ENCODE measurements around the gene FGG.

Gene FGG

DNA sequence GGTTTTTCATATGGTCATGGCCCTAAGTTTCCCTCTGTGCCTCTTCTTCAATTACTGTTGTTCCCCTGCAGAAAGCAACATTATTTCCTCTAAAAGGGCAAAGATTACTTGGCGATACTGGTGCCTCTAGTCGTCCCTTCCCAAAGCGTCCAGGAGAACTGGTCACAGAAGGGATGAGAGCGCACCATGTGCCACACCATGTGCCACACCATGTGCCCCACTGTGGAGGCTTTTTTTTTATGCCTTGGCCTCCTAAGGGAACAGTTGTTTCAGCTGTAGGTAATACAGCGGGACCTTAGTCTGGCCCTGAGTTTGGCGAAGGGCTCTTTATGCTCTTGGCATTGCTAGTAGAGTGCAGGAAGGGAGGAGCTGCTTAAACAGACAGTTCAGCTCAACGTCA lies 11.5 kb upstream of the FGG start:
- Histone ChIP-seq H3K27me3 (ENCODE audit: control insufficient read depth, insufficient read depth, low read length) (peaks cover 35% of the 10 kb centered on the region), H3K36me3 (ENCODE audit: control insufficient read depth, insufficient read depth, low read length) (no peaks in the 10 kb centered on the region), H3K9ac (ENCODE audit: low read depth, low read length) (no peak overlapping the region), H3K4me3 (ENCODE audit: low read depth, low read length) (no peak overlapping the region), H3K9me3 (ENCODE audit: control insufficient read depth, insufficient read depth, low read length) (no peaks in the 10 kb centered on the region), H3K4me1 (ENCODE audit: control insufficient read depth, insufficient read depth, low read length) (no peaks in the 10 kb centered on the region)

DNA sequence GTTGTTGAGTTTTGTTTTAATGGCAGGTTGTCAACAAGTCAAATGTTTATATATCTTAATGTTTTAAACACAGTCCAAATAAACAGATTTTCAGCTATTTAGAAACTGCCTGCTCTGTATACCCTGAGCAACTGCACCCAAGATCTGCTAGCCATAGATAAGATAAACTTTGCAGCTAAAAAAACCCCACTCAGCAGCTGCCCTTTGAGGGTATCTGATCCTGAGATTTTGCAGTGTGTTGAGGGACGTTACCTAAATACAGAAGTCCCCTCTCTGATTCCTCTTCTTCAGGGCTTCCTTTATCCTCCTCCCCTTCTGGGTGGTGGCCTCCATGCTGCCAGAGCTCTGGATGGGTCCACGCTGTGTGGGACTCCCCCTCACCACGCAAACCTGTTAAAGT lies 11.0 kb upstream of the FGG start:
- H3K27me3 ChIP-seq (ENCODE audit: control insufficient read depth, insufficient read depth, low read length), result peaks cover 29% of the 10 kb centered on the region
- H3K4me1 ChIP-seq (ENCODE audit: control insufficient read depth, insufficient read depth, low read length), result no peaks in the 10 kb centered on the region
- H3K9me3 ChIP-seq (ENCODE audit: control insufficient read depth, insufficient read depth, low read length), result no peaks in the 10 kb centered on the region
- no peak overlapping the region for H3K4me3 ChIP-seq (ENCODE audit: low read depth, low read length)
- no peak overlapping the region for H3K9ac ChIP-seq (ENCODE audit: low read depth, low read length)
- H3K36me3 ChIP-seq (ENCODE audit: control insufficient read depth, insufficient read depth, low read length), result no peaks in the 10 kb centered on the region

DNA sequence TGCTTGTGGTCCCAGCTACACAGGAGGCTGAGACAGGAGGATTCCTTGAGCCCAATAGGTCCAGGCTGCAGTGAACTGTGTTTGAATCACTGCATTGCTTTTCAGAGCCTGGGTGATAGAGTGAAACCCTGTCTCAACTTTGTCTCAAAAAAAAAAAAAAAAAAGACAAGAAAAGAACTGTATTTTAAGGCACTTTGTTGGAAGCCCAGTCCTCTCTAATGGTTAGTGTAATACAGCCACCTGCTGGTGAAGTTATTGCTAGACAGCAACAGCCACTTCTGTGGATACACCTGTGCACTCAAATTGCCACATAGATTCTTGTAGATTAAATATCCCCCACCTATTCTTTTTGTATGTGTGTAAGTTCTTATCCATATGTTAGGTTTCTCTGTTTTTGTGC lies 10.1 kb upstream of the FGG start:
- Histone ChIP-seq H3K27me3 (ENCODE audit: control insufficient read depth, insufficient read depth, low read length) (peaks cover 21% of the 10 kb centered on the region), H3K9ac (ENCODE audit: low read depth, low read length) (no peak overlapping the region), H3K4me3 (ENCODE audit: low read depth, low read length) (no peak overlapping the region), H3K4me1 (ENCODE audit: control insufficient read depth, insufficient read depth, low read length) (no peaks in the 10 kb centered on the region), H3K36me3 (ENCODE audit: control insufficient read depth, insufficient read depth, low read length) (no peaks in the 10 kb centered on the region), H3K9me3 (ENCODE audit: control insufficient read depth, insufficient read depth, low read length) (no peaks in the 10 kb centered on the region)

DNA sequence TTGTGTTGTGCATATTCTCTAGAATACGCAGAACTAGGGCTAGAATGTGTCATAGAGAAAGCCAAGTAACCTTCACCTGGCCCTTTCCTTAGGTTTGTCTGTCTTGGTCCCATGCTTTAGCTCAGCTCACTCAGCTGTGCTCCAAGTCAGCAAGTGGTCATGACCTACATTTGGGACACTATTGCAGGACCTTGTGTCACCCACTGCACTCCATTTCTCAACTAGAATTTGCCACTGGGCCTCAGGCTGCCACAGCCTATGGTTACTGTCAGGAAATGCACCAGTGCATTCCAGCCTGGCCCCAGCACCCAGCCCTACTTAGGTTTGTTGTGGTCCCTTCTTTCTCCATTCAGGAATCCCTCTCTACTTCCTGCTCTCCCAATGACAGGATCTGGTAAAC lies 7.7 kb upstream of the FGG start:
- no peak overlapping the region for H3K4me3 ChIP-seq (ENCODE audit: low read depth, low read length)
- no peak overlapping the region for H3K9ac ChIP-seq (ENCODE audit: low read depth, low read length)
- no peaks in the 10 kb centered on the region for H3K4me1 ChIP-seq (ENCODE audit: control insufficient read depth, insufficient read depth, low read length)
- H3K36me3 ChIP-seq (ENCODE audit: control insufficient read depth, insufficient read depth, low read length), result no peaks in the 10 kb centered on the region
- H3K27me3 ChIP-seq (ENCODE audit: control insufficient read depth, insufficient read depth, low read length), result no peaks in the 10 kb centered on the region
- no peaks in the 10 kb centered on the region for H3K9me3 ChIP-seq (ENCODE audit: control insufficient read depth, insufficient read depth, low read length)

DNA sequence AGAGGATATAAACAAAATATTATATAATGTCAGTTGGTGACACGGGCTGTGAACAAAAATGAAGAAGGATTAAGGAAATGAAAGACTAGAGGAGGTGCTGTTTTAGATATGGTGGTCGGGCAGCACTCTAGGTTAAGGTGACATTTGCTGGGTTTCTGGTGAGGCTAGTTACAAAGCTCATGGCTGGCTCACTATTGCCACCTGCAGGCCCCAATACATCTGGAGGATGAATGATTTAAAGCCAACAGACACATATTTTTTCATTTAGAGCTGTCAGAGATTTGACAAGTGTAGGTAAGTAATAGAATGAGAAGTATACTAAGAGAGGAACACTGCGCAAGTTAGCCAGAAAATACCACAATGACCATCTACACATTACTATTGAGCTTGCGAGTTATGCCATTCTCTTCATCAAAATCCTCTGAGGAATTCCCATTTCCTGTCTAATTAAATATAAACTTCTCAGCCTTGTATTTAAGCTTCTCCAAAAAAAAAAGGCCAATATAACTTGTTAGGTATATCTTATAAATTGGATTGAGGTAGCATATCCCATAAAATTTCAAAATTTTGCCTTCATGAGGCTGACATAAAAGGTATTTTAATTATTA lies 6.4 kb upstream of the FGG start:
- Histone ChIP-seq H3K27me3 (ENCODE audit: control insufficient read depth, insufficient read depth, low read length) (no peaks in the 10 kb centered on the region), H3K9me3 (ENCODE audit: control insufficient read depth, insufficient read depth, low read length) (no peaks in the 10 kb centered on the region), H3K9ac (ENCODE audit: low read depth, low read length) (no peak overlapping the region), H3K4me3 (ENCODE audit: low read depth, low read length) (no peak overlapping the region), H3K4me1 (ENCODE audit: control insufficient read depth, insufficient read depth, low read length) (no peaks in the 10 kb centered on the region), H3K36me3 (ENCODE audit: control insufficient read depth, insufficient read depth, low read length) (no peaks in the 10 kb centered on the region)

DNA sequence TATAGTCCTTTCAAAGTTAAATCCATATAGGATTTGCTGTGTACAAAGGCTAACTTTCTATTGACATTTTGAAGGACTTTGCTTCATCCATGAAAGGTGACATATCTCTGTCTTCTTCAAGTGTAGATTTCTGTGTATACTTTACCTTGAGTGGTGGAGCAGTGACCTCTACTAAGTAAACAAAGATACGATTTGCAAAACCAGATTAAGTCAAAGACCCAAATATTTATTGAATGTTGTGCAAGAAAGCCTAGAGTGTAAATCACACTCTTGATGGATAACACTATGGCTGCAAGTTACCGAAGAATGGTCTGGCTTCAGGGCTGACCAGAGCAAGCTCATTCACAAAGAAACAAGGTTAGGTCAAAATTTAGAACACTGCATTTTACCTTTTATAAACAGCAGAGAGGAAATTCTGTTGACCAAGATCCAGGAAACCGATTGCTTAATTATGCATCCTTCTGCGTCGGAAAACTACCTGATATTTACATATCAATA lies 5.4 kb upstream of the FGG start:
- Histone ChIP-seq H3K27me3 (ENCODE audit: control insufficient read depth, insufficient read depth, low read length) (no peaks in the 10 kb centered on the region), H3K4me3 (ENCODE audit: low read depth, low read length) (no peak overlapping the region), H3K4me1 (ENCODE audit: control insufficient read depth, insufficient read depth, low read length) (no peaks in the 10 kb centered on the region)

DNA sequence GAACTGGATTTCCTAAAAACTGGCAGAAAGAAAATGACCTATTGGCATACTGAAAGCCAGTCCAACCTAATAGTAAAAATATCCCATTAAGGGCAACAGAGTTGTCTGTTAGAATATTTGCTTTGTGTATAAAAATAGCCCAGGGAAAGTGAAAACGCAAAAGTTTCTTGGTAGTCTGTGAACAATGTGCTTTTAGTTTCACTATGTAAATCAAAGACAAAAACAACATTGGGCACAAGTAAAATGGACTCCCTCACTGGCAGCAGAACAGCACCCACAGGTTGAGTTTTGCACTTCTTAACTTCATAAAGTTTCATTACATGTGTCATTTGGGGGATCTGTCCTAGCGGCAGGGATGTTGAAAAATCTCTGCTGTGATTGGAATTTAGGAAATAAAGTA lies 4.3 kb upstream of the FGG start:
- Histone ChIP-seq H3K9ac (ENCODE audit: low read depth, low read length) (no peak overlapping the region), H3K4me1 (ENCODE audit: control insufficient read depth, insufficient read depth, low read length) (no peaks in the 10 kb centered on the region), H3K9me3 (ENCODE audit: control insufficient read depth, insufficient read depth, low read length) (no peaks in the 10 kb centered on the region), H3K36me3 (ENCODE audit: control insufficient read depth, insufficient read depth, low read length) (no peaks in the 10 kb centered on the region), H3K27me3 (ENCODE audit: control insufficient read depth, insufficient read depth, low read length) (no peaks in the 10 kb centered on the region), H3K4me3 (ENCODE audit: low read depth, low read length) (no peak overlapping the region)

More for the DNA sequence above, 5.4 kb upstream of the FGG start:
- H3K9me3 ChIP-seq (ENCODE audit: control insufficient read depth, insufficient read depth, low read length), result no peaks in the 10 kb centered on the region
- H3K9ac ChIP-seq (ENCODE audit: low read depth, low read length), result no peak overlapping the region
- H3K36me3 ChIP-seq (ENCODE audit: control insufficient read depth, insufficient read depth, low read length), result no peaks in the 10 kb centered on the region

DNA sequence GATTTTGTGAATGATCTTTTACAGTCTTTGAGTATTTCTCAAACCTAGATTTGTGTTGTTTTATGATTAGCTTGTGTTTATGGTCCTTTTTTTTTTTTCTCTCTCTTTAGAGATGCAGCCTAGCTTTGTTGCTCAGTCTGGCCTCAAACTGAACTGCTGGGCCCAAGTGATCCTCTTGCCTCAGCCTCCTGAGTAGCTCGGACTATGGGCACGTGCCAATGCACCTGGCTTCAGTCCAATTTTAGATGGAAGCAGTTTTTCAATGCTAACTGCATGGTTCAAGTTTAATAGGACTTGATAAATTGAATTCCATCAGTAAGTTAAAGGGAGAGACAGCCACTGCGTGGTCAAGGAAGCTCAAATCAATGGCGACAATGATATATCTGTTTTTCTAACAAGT lies 3.8 kb upstream of the FGG start:
- no peak overlapping the region for H3K9ac ChIP-seq (ENCODE audit: low read depth, low read length)
- H3K4me1 ChIP-seq (ENCODE audit: control insufficient read depth, insufficient read depth, low read length), result no peaks in the 10 kb centered on the region
- H3K36me3 ChIP-seq (ENCODE audit: control insufficient read depth, insufficient read depth, low read length), result no peaks in the 10 kb centered on the region
- H3K9me3 ChIP-seq (ENCODE audit: control insufficient read depth, insufficient read depth, low read length), result no peaks in the 10 kb centered on the region
- H3K27me3 ChIP-seq (ENCODE audit: control insufficient read depth, insufficient read depth, low read length), result no peaks in the 10 kb centered on the region
- H3K4me3 ChIP-seq (ENCODE audit: low read depth, low read length), result no peak overlapping the region

DNA sequence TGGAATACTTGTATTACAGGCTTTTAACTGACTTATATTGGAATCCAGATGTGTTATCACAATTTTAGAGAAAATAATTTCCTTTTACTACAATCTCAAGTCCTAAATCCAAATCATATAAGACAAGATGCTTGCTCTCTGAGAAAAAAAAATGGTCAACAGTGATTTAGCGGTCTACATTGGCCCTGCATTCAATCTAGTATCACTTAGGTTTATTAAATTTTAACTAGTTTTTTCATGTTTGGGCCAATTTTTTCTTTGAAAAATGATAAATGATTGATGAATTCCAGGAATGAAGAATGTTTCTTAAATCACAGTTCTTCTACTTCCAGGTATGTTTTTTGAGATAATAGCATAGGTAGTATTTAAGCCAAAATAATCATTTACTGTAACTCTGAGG lies 2.8 kb upstream of the FGG start:
- H3K4me1 ChIP-seq (ENCODE audit: control insufficient read depth, insufficient read depth, low read length), result no peaks in the 10 kb centered on the region

DNA sequence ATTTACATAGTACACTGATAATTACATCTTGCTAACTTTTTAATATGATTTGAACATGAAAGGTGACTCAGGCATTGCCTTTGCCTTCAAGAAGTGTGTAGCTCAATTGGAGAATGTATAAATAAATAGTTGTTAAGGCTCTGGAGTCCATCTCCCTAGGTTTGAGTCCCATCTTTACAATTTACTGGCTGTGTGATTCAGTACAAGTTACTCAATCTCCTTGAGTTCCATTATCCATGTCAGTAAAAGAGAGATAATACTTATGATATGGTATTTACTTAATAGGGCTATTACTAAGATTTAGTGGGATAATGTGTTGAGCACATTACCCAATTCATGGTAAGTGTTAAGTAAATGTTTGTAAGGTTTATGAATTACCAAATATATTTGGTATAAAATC lies 1.9 kb upstream of the FGG start:
- Histone ChIP-seq H3K27me3 (ENCODE audit: control insufficient read depth, insufficient read depth, low read length) (no peaks in the 10 kb centered on the region), H3K36me3 (ENCODE audit: control insufficient read depth, insufficient read depth, low read length) (no peaks in the 10 kb centered on the region), H3K9ac (ENCODE audit: low read depth, low read length) (no peak overlapping the region), H3K9me3 (ENCODE audit: control insufficient read depth, insufficient read depth, low read length) (no peaks in the 10 kb centered on the region), H3K4me3 (ENCODE audit: low read depth, low read length) (no peak overlapping the region), H3K4me1 (ENCODE audit: control insufficient read depth, insufficient read depth, low read length) (no peaks in the 10 kb centered on the region)

More for the DNA sequence above, 2.8 kb upstream of the FGG start:
- H3K9me3 ChIP-seq (ENCODE audit: control insufficient read depth, insufficient read depth, low read length), result no peaks in the 10 kb centered on the region
- H3K27me3 ChIP-seq (ENCODE audit: control insufficient read depth, insufficient read depth, low read length), result no peaks in the 10 kb centered on the region
- no peak overlapping the region for H3K9ac ChIP-seq (ENCODE audit: low read depth, low read length)
- no peak overlapping the region for H3K4me3 ChIP-seq (ENCODE audit: low read depth, low read length)
- no peaks in the 10 kb centered on the region for H3K36me3 ChIP-seq (ENCODE audit: control insufficient read depth, insufficient read depth, low read length)

DNA sequence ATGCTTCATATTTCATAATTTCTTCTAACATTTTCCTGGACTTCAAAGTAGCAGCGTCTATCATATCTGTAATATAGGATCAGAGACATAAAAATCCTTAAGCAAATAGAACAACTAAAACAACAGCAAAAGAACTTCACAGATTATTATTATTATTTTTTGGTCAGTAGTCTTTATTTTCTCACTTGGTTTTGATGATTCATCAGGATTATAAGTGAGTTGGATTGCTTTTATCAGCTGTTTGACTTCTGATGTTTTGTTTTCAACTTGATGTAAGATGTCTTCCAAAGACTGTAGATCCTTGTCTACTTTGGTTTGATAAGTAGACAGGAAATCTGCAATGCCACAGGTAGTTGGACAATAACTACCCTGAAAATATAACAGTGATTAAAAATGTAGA lies 623 bp downstream of the FGG start:
- no peak overlapping the region for H3K9ac ChIP-seq (ENCODE audit: low read depth, low read length)

DNA sequence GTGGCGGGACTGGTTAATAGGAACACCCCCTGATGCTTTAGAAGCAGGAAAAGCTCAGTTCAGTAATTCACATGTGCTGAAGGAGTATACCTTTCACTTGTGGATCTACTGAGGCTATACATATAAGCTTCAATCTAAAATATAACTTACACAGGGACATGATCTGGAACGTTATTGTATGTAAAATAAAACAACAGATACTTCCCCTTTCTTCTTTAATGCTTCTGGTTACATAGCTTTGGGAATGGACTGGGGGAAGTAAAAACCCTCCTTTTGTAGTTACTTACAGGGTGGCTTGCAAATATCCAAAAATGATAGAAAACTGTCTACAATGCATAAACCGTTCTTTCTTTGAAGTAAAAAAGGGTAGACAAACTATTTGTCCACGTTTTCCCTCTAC lies 1.9 kb downstream of the FGG start:
- H3K9me3 ChIP-seq (ENCODE audit: control insufficient read depth, insufficient read depth, low read length), result no peaks in the 10 kb centered on the region
- H3K36me3 ChIP-seq (ENCODE audit: control insufficient read depth, insufficient read depth, low read length), result no peaks in the 10 kb centered on the region
- H3K4me3 ChIP-seq (ENCODE audit: low read depth, low read length), result no peak overlapping the region
- H3K9ac ChIP-seq (ENCODE audit: low read depth, low read length), result no peak overlapping the region
- no peaks in the 10 kb centered on the region for H3K27me3 ChIP-seq (ENCODE audit: control insufficient read depth, insufficient read depth, low read length)
- no peaks in the 10 kb centered on the region for H3K4me1 ChIP-seq (ENCODE audit: control insufficient read depth, insufficient read depth, low read length)

More for the DNA sequence above, 623 bp downstream of the FGG start:
- no peak overlapping the region for H3K4me3 ChIP-seq (ENCODE audit: low read depth, low read length)
- no peaks in the 10 kb centered on the region for H3K4me1 ChIP-seq (ENCODE audit: control insufficient read depth, insufficient read depth, low read length)
- H3K36me3 ChIP-seq (ENCODE audit: control insufficient read depth, insufficient read depth, low read length), result no peaks in the 10 kb centered on the region
- no peaks in the 10 kb centered on the region for H3K9me3 ChIP-seq (ENCODE audit: control insufficient read depth, insufficient read depth, low read length)
- no peaks in the 10 kb centered on the region for H3K27me3 ChIP-seq (ENCODE audit: control insufficient read depth, insufficient read depth, low read length)
